Measurements from ENCODE around the gene WASHC1.
"Not testable (repeated sequence)": the region's sequence is repeated elsewhere in the genome, so short reads cannot be mapped to it uniquely, and the experiment has no call there.

WASHC1 gene

GRCh38 chr9:29356-29755, at the start of gene WASHC1:
Gene WASHC1, minus strand, starts transcription at chr9:29456. Its CDS starts 4,457 bp downstream, at chr9:24999.
- not testable (repeated sequence) for H3K36me3 Mint-ChIP-seq, H3K27me3 Mint-ChIP-seq, H3K9me3 Mint-ChIP-seq, H3K4me3 Mint-ChIP-seq, H3K4me1 Mint-ChIP-seq, H3K27ac Mint-ChIP-seq

GRCh38 chr9:78333-78732, 49.1 kb upstream of the WASHC1 start:
- not testable (repeated sequence) for H3K4me1 Mint-ChIP-seq, H3K9me3 Mint-ChIP-seq, H3K4me3 Mint-ChIP-seq, H3K27me3 Mint-ChIP-seq, H3K36me3 Mint-ChIP-seq, H3K27ac Mint-ChIP-seq

GRCh38 chr9:76389-76788, 47.1 kb upstream of the WASHC1 start:
- not testable (repeated sequence) for H3K4me1 Mint-ChIP-seq, H3K27ac Mint-ChIP-seq, H3K9me3 Mint-ChIP-seq, H3K36me3 Mint-ChIP-seq, H3K4me3 Mint-ChIP-seq
- peaks cover 10% of the 10 kb centered on the region for H3K27me3 Mint-ChIP-seq

- H3K36me3 Mint-ChIP-seq, H3K27me3 Mint-ChIP-seq, H3K27ac Mint-ChIP-seq, H3K4me1 Mint-ChIP-seq, H3K9me3 Mint-ChIP-seq: not testable (repeated sequence)
- peak overlapping the region; percentile 63 for H3K4me3 Mint-ChIP-seq
These were observed 44.8 kb upstream of the WASHC1 start for GRCh38 chr9:73900-74525.

GRCh38 chr9:73076-73899, 44.0 kb upstream of the WASHC1 start:
- H3K4me3 Mint-ChIP-seq: peak overlapping the region; percentile 39
- H3K27ac Mint-ChIP-seq, H3K36me3 Mint-ChIP-seq, H3K4me1 Mint-ChIP-seq, H3K9me3 Mint-ChIP-seq, H3K27me3 Mint-ChIP-seq: not testable (repeated sequence)

GRCh38 chr9:63031-63629, 33.9 kb upstream of the WASHC1 start:
- Mint-ChIP-seq H3K4me1 (peaks cover 15% of the 10 kb centered on the region), H3K4me3 (peak overlapping the region; percentile 49), H3K27ac (peak overlapping the region; percentile 51)
- not testable (repeated sequence) for H3K9me3 Mint-ChIP-seq, H3K27me3 Mint-ChIP-seq, H3K36me3 Mint-ChIP-seq

- not testable (repeated sequence) for H3K4me3 Mint-ChIP-seq, H3K4me1 Mint-ChIP-seq, H3K9me3 Mint-ChIP-seq, H3K36me3 Mint-ChIP-seq, H3K27ac Mint-ChIP-seq, H3K27me3 Mint-ChIP-seq
These were observed 23.4 kb upstream of the WASHC1 start for GRCh38 chr9:52678-53077.

- not testable (repeated sequence) for H3K4me1 Mint-ChIP-seq
These were observed 19.1 kb upstream of the WASHC1 start for GRCh38 chr9:48190-48842.

GRCh38 chr9:46639-47271, 17.5 kb upstream of the WASHC1 start:
- H3K4me3 Mint-ChIP-seq, H3K27ac Mint-ChIP-seq, H3K9me3 Mint-ChIP-seq, H3K27me3 Mint-ChIP-seq, H3K4me1 Mint-ChIP-seq, H3K36me3 Mint-ChIP-seq: not testable (repeated sequence)

More at GRCh38 chr9:48190-48842, 19.1 kb upstream of the WASHC1 start:
- not testable (repeated sequence) for H3K27ac Mint-ChIP-seq, H3K9me3 Mint-ChIP-seq, H3K27me3 Mint-ChIP-seq, H3K4me3 Mint-ChIP-seq, H3K36me3 Mint-ChIP-seq

GRCh38 chr9:46164-46563, 16.9 kb upstream of the WASHC1 start:
- H3K4me1 Mint-ChIP-seq, H3K4me3 Mint-ChIP-seq, H3K36me3 Mint-ChIP-seq, H3K27ac Mint-ChIP-seq, H3K9me3 Mint-ChIP-seq, H3K27me3 Mint-ChIP-seq: not testable (repeated sequence)

GRCh38 chr9:45180-45878, 16.1 kb upstream of the WASHC1 start:
- H3K4me3 Mint-ChIP-seq, H3K9me3 Mint-ChIP-seq, H3K36me3 Mint-ChIP-seq, H3K27me3 Mint-ChIP-seq, H3K4me1 Mint-ChIP-seq, H3K27ac Mint-ChIP-seq: not testable (repeated sequence)

GRCh38 chr9:44416-44815, 15.2 kb upstream of the WASHC1 start:
- not testable (repeated sequence) for H3K9me3 Mint-ChIP-seq, H3K4me1 Mint-ChIP-seq, H3K27me3 Mint-ChIP-seq, H3K27ac Mint-ChIP-seq, H3K4me3 Mint-ChIP-seq, H3K36me3 Mint-ChIP-seq

GRCh38 chr9:43636-44035, 14.4 kb upstream of the WASHC1 start:
- not testable (repeated sequence) for H3K27ac Mint-ChIP-seq, H3K4me1 Mint-ChIP-seq, H3K36me3 Mint-ChIP-seq, H3K4me3 Mint-ChIP-seq, H3K9me3 Mint-ChIP-seq, H3K27me3 Mint-ChIP-seq

- H3K9me3 Mint-ChIP-seq, H3K4me3 Mint-ChIP-seq: not testable (repeated sequence)
These were observed 13.9 kb upstream of the WASHC1 start for GRCh38 chr9:43116-43515.

GRCh38 chr9:41819-42218, 12.6 kb upstream of the WASHC1 start:
- H3K9me3 Mint-ChIP-seq, H3K4me3 Mint-ChIP-seq, H3K36me3 Mint-ChIP-seq, H3K27me3 Mint-ChIP-seq, H3K4me1 Mint-ChIP-seq, H3K27ac Mint-ChIP-seq: not testable (repeated sequence)

More at GRCh38 chr9:43116-43515, 13.9 kb upstream of the WASHC1 start:
- H3K36me3 Mint-ChIP-seq, H3K27ac Mint-ChIP-seq, H3K27me3 Mint-ChIP-seq, H3K4me1 Mint-ChIP-seq: not testable (repeated sequence)

Data from activated naive CD4-positive, alpha-beta T cell treated with anti-CD3 and anti-CD28 coated beads, Interleukin-2, amount 50 U/mL, for 24 hours (primary cell).